CD4-positive, alpha-beta T cell treated with Interleukin-1 beta for 1 hour (primary cell): ENCODE measurements around the gene ATP5F1D.

Experiments used
- DNase-seq, 2 donors: peaks; one replicate each; pipeline ENCODE4 v3.0.0-alpha.2; 2020 to 2022

Gene ATP5F1D

GRCh38 chr19:1259876-1260748, 18.6 kb downstream of the ATP5F1D start:
- peak; percentile 74 to 81 for DNase-seq

GRCh38 chr19:1260749-1261537, 19.4 kb downstream of the ATP5F1D start:
- peak; percentile 98 to 99 for DNase-seq

DNA sequence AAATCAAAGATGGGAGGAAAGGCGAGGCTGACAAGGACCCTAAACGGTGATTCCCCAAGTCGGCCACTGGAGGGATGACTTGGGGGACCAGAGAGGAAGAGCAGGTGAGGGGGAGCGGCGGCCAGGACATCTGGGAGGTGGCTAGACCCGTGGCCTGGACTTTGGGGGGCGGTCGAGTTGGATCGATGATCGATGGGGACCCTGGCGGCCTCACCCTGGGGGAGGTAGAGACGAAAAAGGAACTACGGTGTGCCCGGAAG, 19.9 kb downstream of the ATP5F1D start:
- peak; percentile 56 to 62 for DNase-seq

DNA sequence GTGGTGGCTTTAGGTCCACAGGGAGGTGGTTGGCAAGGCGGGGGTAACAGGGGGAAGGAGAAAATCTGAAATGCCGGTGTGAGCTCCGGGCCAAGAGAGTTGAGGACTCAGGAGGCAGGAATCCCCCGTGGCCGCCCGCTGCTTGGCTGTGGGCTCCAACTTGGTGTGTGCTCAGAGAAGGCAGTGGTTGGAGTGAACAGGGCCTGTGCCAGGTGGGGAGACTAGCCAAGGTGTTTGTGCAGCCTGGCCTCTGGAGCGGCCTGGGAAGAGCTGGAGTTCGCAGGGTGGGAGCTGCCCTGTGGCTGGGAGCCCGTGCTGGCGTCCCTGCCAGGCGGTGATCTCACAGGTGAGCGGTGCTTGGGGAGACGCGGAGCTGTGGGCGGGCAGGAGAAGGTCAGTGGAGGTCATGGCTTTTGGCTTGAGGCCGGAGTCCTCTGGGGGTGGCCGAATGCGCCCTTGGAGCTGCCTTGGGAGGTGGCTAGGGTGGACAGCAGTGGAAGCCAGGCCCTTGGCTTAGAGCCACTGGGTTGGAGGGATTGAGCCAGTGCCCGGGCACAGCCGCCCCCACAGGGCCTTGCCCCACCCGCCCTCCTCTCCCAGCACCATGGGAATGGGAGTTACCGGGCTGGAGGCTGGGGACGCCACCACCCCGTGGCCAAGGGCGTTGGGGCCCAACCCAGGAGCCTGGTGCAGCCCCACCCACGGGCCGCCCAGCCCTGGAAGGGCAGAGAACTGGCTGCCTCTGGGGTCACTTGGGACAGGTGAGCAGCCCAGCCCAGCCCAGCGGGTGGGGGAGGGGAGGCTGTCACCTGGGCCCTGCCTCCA, 20.5 kb downstream of the ATP5F1D start:
- DNase-seq: peak in 1 of 2 donors; percentile 64

DNA sequence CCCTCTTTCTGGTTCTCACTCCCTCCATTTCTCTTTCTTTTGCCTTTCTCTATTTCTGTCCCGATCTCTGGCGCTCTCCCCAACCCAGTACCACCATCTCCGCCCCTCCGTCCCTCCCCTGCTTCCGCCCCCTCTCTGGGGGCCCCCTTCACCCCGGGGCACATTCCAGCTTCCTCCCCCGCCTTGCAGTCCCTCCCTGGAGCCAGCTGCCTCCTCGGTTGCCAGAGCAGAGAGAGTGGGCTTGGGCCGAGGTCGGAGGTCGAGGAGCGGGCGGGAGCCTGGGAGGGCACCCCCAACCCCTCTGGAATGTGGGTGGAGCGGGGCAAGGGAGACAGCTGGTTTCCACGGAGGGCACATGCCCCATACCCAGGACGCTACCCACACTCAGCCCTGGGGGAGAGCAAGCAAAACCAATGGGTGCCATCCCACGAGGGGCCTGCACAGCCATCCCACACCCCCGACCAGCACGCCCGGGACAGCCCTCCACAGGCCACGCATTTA, 21.1 kb downstream of the ATP5F1D start:
- no peak for DNase-seq

DNA sequence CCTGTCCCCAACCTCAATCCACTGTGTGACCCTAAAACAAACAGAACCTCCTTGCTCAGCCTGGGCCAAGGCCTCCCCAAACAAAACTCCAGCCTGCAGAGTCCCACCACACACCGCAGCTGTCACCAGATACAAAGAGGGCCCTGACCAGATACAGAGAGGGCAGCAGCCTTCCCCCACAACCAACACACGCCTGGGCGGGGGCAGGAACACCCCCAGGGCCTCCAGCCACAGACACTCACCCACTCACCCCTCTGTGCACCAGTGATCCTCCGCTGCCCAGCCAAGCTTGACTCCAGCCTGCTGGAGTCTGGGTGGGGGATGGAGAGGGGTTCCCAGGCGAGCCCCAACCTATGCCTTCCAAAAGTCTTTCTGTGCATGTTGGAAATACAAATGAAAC, 21.6 kb downstream of the ATP5F1D start:
- no peak for DNase-seq

GRCh38 chr19:1264801-1265614, 23.5 kb downstream of the ATP5F1D start:
- peak in 1 of 2 donors; percentile 67 for DNase-seq

GRCh38 chr19:1265615-1266128, 24.1 kb downstream of the ATP5F1D start:
- peak in 1 of 2 donors; percentile 63 for DNase-seq

DNA sequence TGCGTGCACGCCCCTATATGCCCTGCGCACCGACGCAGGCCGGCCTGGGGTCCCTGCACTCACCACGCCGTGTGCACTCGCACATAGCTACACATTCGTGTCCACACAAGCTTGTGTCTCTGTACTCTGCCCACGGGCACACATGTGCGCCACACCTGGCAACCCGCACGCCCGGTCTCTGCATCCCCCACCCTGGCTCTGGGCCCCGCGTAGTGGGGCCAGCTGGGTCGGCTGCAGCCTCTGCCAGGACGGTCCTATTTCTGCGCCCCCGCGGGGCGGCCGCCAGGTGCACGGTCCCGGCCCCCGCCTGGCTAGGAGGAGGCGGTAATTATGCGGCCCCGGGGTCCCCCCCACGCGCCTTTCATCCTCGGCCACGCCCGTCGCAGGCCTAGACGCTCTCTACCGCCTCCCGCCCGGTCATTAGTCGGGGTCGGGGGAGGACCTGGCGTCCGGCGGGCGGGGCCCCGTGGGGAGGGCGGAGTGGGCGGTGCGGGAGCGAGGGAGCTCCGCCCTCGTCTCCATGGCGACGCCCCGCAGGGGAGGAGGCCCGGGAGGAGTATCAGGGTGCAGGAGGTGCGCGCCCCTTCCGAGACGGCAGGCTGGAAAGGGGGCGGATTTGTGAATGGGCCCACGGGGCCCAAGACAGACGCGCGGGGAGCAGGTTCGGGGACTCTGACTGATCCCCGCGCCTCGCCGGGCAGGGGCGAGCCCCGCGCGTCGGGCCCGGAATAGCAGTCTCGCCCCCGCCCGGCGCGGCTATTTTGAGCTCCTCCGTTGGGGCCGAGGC, 24.8 kb downstream of the ATP5F1D start:
- peak; percentile 90 to 93 for DNase-seq

- peak; percentile 71 for DNase-seq
These were observed 25.4 kb downstream of the ATP5F1D start for GRCh38 chr19:1266916-1267476.

DNA sequence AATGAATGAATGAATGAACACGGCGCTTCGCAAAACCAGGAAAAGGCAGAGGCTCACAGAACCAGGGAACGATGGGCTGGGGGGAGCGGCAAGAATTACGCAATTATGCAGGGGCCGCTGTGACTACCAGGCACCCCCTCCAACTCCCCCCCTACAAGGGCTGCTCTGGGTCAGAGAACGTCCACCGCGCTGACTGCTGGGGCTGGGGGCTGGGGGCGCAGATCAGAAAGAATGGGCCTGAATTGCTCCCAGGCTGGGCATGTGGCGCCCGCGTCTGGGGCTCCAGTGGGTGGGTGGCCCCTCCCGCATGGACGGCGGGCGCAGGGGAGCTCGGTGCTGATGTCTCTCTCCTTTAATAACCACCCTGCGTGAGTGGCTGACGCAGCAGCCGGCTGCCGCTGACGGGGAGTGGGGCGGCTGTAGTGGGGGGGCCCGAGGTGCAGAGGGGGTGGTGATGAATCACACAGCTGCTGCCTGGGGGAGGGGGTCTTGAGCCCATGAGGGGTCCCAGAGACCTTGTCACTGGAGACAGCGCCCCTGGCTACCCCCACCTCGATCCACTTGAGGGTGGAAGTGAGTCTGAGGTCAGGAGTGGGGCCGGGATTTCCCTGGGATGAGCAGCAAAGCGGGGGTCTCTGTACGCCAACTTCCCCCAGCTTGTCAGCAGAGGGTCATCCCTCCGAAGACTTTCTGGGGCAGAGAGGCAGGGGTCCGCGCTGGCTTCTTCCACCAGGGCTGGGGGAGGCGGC, 26.1 kb downstream of the ATP5F1D start:
- DNase-seq: peak in 1 of 2 donors; percentile 41

GRCh38 chr19:1268226-1269064, 26.9 kb downstream of the ATP5F1D start:
- no peak for DNase-seq

GRCh38 chr19:1269065-1269477, 27.5 kb downstream of the ATP5F1D start, which contains the start of gene CIRBP:
CIRBP (plus strand) TSS chr19:1269332; CDS start chr19:1270934, 1,602 bp downstream.
- DNase-seq: peak; percentile 99 to 100

DNA sequence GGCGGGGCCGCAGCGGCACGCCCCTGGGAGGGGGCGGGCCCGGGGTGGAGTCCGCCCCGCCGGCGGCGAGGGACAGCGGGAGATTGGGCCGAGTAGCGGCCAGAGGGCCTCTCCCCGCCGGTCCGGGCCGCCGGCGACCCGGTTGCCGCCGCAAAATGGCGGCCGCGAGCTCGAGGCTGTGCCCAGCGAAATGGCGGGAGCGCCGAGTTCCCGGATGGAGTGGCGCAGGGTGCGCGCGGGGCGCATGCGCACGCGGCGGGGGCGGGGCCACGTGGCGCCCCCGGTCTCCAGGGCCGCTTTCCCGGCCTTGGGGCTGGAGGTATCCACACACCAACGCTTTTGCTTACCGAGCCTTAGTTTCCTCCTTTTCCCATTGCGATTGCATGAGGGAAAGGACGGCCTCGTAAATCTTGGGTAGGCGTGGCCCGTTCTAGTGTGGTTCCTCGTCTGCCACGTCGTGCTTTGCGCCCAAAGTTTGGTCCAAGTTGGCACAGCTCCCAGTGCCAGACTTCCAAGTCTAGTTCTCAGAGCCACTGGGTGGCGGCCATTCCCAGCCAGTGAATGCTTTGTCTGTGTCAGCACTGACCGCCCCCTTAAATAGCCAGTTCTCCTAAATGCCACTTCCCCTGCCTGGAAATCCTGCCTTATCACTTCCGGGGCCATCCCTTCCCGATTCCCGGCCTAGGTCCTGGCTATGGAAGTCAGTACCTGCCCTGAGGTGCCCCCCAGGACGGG, 28.1 kb downstream of the ATP5F1D start:
- peak; percentile 86 to 88 for DNase-seq

- no peak for DNase-seq
These were observed 28.8 kb downstream of the ATP5F1D start for GRCh38 chr19:1270213-1270853.

- no peak for DNase-seq
These were observed 29.4 kb downstream of the ATP5F1D start for GRCh38 chr19:1270854-1271527.
